Testis (tissue), 2 donors: ENCODE results near the gene SETD3.

ENCODE experiments used
- POLR2A ChIP-seq: fragments of 450-650 bp; IDR thresholded peaks from one replicate; pipeline ENCODE4 v1.6.1; 2017; ENCODE audit warnings: antibody characterized with exemption, mild to moderate bottlenecking, moderate library complexity
- TF ChIP-seq, protein P1 (sequence below), 3 experiments: fragments of 450-650 bp in 2 of 3; fragments of 200-600 bp in 1 of 3; sonication (generic) in 1 of 3; IDR thresholded peaks; one replicate each; pipeline ENCODE4 v1.5.1; 2016 to 2019; ENCODE audit warnings: antibody characterized with exemption in 3 of 3, mild to moderate bottlenecking in 2 of 3, moderate library complexity in 1 of 3

DNA sequence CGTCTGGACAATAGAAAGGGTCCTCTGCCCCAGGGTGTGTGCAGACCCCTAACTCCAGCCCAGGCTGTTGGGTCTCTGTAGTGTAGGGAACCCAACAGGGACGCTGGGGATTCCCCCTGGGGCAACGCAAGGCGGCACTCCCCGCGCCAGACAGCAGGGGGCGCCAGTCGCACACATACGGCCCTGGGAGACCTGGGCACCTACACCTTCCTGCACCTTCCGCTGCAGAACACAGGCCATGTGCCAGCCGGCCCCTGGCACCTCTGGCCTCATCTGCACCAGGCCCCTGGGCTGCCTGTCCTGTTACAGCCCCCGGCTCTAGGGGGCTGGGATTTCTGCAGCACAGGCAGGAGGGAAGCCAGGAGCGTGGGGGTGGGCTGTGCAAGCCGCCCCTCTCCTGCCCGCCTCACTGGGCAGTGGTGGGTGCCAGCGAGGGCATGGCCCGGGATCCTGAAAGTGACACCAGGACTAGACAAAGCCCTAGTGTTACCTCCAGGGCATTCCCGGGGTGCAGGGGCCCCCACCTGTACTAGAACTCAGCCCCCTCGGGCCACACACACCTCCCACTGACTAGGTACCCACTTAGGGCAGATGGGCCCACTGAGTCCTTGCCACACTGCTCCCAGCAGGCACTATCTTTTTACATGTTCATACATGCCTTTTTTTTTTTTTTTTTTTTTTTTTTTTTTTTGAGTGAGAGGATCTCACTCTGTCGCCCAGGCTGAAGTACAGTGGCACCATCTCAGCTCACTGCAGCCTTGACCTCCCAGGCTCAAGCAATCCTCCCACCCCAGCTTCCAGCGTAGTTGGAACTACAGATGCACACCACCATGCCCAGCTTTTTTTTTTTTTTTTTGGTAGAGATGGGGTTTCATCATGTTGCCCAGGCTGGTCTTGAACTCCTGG, 38.0 kb upstream of the SETD3 start:
- TF ChIP-seq, protein P1, sequence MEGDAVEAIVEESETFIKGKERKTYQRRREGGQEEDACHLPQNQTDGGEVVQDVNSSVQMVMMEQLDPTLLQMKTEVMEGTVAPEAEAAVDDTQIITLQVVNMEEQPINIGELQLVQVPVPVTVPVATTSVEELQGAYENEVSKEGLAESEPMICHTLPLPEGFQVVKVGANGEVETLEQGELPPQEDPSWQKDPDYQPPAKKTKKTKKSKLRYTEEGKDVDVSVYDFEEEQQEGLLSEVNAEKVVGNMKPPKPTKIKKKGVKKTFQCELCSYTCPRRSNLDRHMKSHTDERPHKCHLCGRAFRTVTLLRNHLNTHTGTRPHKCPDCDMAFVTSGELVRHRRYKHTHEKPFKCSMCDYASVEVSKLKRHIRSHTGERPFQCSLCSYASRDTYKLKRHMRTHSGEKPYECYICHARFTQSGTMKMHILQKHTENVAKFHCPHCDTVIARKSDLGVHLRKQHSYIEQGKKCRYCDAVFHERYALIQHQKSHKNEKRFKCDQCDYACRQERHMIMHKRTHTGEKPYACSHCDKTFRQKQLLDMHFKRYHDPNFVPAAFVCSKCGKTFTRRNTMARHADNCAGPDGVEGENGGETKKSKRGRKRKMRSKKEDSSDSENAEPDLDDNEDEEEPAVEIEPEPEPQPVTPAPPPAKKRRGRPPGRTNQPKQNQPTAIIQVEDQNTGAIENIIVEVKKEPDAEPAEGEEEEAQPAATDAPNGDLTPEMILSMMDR (IDR thresholded peaks at IDR 0.05): peak; percentile 91 to 98 (median 95)
- no peak for TF ChIP-seq POLR2A
